ENCODE results near the gene MRPS11.
A peak's percentile ranks its signal among the peaks of the same experiment; 100 is the strongest.
"Not testable (repeated sequence)": the region's sequence is repeated elsewhere in the genome, so short reads cannot be mapped to it uniquely, and the experiment has no call there.

MRPS11 gene

DNA sequence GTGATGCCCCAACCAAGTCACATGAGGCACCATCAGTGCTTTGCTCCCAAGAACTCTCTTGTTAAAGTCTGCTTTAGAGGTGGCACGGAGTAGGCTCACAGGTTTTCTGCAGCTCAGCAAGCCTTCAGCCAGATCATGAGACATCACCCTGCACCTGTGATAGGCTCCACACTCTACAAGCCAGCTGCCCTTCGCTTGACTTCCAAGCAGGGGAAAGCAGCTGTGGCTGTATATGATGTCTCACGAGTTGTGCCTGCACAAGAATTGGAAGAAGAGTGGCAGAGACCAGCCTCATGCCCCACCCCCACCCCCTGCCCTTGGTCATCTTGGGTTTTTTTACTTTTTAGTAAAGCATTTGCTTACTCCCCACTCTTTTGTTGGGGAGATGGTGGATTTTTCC lies 22.5 kb downstream of the MRPS11 start:
- no peak for DNase-seq (ENCODE audit: low read depth)

DNA sequence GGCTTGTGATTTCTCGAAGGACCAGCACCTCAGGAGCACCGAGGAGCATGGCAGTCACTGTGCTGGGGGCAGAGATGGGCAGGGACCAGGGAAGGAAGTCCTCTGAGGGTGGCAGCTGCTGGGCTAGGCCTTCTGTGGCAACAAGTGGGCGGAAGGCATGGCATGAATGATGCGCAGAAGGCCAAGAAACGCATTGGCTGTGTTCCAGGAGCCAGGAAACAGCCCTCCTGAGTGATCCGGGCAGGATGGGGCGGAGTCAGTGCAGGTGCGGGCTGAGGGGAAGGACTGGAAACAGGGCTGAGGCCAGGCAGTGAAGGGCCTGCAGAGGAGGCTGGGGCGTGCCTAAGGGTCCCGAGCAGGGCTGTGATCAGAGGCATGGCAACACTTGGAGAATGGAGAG lies 23.6 kb downstream of the MRPS11 start:
- DNase-seq (ENCODE audit: low read depth), result no peak

DNA sequence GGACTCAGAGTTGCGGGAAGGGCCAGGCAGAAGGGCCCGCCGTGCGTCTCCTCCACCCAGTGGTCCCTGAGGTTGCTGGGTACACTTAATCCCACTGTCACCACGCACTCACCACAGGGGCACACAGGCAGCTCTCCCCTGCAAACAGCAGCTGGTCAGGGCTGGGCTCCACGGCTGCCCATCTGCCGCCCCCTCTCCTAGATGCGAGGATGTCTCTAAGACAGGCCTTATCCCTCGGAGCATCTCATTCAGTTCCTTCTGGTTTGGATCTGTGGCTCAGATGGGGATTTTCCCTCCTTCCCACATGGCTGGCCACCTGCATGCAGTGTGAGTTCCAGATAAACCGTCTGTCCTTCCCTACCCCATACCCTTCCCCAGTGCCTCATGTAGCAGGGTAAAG lies 26.3 kb downstream of the MRPS11 start:
- no peak for DNase-seq (ENCODE audit: low read depth)

DNA sequence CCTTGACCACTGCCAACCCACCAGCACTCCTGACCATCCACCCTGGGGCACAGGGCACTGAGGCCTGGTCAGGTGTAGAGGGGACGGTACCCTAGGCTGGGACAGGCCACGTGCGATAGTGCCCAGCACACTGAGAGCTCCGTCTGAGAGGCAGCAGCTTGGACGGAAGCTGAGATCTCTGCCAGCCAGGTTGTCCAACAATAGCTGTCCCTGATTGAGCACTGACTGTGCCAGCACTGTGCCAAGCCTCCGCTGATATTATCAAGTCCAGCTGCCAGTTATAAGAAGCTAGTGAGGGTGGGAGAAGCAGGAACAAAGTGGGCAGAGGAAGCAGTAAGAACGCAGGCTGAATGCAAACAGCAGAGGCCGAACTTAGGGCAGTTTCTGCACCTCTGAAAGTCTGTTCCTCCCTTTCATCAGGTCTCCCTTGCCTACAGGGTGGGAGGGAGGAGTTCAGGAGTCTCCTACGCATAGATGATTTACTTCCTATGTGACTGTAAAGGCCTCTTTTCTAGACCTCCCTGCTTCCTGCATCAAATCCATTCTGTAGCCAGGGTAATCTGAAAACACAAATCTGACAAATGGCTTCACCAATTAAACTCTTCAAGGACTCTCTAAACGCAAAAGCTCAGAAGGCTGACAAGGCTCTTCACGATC lies 29.7 kb downstream of the MRPS11 start:
- no peak for DNase-seq (ENCODE audit: low read depth)

DNA sequence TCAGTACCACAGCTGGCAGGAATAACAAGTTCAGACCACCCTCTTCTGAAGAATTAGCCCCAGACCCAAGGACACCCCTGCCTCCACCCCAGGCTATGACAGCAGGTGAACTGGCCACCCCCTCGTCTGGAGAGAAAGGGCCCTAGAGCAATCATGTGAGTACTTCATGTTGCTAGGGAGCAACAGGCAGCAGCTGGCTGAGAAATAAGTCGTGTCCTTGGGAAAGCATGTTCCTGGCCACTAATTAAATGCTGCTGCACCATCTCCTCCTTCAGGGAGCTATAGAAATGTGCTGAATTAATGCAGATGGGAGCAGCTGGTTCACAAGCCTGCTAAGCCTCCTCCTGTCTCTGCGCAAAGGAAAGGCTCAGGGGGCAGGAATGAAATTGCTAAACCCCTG lies 31.5 kb downstream of the MRPS11 start:
- no peak for DNase-seq (ENCODE audit: low read depth)

DNA sequence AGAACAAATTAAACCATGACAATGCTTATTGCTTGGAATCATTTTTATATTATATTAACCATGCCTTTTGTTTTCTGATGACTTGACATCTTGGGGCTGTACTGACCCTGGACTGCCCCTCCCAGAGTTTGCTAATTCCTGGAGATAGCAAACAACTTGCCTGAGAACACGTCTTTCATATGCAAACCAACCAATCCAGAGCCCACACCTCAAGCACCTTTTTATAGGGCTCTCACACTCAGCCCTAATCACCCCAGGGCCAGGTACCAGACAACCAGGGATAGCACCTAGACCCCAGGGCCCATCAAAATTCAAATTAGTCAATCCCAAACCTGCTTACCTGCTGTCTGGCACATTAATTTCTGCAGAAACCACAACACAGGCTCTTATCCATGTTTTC lies 36.9 kb downstream of the MRPS11 start:
- no peak for DNase-seq (ENCODE audit: low read depth)

DNA sequence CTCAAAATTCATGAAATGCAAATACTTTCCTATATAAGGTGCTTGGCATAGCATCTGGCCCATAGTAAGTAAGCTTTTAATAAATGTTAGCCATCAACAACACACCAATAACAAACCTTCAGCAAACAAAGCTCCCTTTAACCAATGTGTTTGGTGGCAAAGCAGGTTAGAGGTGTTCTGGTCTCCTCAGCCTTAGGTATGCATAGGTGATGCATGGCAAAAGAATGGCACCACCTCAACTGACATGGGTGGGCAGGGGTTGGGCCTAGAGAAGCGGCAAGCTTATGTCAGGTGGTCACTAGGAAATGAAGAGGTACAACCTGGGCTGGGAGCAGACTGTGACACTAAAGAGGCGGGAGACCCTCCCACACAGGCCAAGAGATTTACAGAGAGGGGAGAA lies 38.2 kb downstream of the MRPS11 start:
- no peak for DNase-seq (ENCODE audit: low read depth)

DNA sequence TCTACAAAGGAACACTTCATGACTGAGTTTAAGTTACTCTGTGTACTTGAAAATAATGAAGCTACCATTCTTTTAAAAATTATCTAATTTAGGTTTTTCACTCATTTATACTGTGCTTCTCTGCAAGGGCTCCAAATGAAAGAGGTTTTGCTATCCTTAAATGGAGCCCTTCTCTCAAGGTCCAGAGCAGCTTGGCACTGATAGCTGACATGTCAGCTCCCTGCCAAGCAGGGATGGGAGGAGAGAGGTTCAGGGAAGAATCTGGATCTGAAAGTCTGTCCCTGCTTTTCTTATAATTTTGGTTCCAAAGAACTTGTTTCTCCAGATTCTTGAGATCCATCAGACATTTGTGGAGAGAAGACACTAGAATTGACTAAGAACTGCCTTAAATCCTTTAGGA lies 39.1 kb downstream of the MRPS11 start:
- DNase-seq (ENCODE audit: low read depth), result no peak

DNA sequence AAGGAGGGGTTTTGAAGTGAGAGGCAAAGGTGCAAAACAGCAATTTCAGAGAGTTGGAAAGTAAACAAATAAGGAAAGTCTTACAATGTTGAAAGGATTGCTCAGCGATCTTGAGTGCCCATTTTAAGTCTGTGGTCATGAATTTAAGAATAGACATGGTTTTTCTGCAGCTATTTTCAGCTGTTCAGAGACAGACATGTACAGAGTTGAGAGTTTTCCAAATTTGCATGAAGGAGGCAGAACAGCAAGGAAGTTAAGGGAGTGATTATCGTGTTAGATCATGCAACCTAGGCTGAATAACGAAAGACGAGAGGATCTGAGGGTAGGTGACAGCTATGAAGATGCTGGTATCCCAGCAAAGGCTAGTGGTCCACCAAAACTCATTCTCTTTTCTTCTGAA lies 41.8 kb downstream of the MRPS11 start:
- no peak for DNase-seq (ENCODE audit: low read depth)

DNA sequence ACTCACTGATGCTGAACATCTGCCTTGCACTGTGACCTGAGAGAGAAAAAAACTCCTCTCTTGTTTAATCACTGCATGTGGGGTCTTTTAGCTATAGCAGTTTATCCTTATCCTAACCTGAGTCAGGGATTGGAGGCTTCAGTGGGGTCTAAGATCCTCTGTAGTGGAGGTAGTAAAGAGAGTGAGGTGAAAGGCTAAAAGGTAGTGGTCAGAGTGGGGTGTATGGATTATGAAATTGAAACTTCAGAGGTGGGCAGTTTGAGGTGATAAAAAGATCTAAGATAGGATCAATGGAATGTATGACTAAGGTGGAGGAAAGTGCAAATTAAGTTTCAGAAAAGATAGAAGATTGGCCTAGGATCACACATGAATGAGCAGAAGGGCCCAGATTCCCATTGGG lies 42.5 kb downstream of the MRPS11 start:
- no peak for DNase-seq (ENCODE audit: low read depth)

DNA sequence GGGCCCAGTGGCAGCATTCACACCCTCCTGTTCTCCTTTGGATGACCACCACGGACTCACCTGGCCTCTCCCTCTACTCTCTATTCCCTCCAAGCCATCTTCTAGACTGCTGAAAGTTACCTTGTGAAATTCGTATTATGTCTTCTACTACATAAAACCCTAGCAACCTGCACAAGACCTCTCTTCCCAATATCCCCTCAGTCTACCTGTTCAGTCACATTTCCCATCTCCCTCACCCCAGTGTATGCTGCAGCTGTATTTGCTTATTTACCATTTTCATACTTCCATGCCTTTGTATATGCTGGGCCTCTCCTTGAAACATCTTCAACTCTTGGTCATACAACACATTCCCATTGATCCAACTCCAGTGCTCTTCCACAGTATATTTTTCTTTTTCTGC lies 43.7 kb downstream of the MRPS11 start:
- DNase-seq (ENCODE audit: low read depth), result no peak

DNA sequence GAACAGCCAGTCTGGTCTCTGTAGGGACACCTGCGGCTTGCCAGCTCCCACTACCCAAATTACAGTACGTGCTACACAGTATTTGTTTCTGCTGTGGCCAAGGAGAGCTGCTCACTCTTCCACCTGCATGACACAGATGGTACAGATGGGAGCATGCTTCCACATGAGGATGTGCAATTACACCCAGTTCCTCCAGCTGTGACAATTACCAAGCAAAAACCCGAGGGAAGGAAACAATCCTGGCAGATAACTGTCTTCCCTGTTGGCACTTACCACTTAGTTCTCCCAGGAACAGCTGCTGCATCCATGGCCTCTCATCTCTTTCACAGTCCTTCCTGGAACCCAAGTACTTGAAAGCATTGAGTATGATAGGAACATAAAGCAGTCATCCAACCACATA lies 44.6 kb downstream of the MRPS11 start:
- no peak for DNase-seq (ENCODE audit: low read depth)

DNA sequence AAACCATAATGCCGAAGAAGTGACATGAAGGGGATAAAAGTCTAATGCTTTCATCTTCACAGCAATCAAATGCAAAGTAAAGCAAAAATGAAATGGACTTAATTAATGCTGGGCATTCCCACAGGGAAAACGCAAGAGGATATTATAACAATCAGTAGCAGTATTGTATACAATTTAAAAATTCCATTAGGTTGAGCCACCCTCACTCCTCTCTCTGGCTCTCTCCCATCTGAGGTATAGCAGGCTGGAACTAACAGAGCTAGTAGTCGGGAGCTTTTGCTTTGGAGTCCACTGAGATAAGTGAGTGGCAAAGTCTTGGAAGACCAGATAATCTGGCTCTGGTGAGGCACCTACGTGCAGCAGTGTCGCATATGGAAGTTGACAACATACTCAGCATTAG lies 45.1 kb downstream of the MRPS11 start:
- DNase-seq (ENCODE audit: low read depth), result no peak

DNA sequence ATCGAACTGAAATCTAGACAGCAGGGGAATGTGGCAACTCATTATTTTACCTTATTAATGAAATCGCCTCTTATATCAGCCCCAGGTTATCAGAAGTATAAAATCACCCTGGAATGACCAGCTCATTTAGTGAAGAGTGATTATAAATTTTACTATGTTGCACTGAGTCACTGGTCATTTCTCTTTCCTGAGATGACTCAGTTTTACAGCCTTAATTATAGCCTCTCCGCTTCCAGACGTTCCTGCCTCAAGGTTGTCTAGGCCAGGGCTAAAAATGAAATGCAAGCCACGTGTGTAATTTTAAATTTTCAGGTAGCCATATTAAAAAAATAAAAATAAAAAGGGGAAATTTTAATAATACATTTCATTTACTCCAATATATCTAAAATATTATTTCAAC lies 45.7 kb downstream of the MRPS11 start:
- DNase-seq (ENCODE audit: low read depth), result peak; percentile 34

DNA sequence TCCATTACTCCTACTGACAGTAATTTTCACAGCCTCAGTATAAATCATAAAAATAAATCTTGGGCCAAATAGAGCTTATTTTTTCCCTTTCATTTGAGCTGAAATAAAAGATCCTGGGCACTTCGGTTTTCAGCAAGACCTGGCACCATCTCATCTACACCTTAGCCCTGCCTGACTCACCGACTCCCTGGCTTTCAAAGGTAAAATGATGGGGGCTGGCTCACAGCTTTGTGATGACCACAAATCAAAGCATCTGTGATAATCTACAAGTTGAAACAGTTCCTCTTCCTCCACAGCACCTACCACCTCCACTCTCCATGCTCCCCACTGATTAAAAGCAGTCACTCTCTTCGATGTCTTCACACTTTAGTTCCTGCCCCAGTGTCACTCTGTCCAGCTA lies 51.4 kb downstream of the MRPS11 start:
- DNase-seq (ENCODE audit: low read depth), result no peak

DNA sequence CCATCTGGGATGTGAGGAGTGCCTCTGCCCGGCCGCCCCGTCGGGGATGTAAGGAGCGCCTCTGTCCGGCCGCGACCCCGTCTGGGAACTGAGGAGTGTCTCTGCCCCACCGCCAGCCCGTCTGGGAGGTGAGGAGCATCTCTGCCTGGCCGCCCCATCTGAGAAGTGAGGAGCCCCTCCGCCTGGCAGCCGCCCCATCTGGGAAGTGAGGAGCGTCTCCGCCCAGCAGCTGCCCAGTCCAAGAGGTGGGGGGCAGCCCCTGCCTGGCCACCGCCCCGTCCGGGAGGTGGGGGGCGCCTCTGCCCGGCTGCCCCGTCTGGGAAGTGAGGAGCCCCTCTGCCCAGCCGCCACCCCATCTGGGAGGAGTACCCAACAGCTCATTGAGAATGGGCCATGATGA lies 56.6 kb downstream of the MRPS11 start:
- DNase-seq (ENCODE audit: low read depth), result not testable (repeated sequence)

DNA sequence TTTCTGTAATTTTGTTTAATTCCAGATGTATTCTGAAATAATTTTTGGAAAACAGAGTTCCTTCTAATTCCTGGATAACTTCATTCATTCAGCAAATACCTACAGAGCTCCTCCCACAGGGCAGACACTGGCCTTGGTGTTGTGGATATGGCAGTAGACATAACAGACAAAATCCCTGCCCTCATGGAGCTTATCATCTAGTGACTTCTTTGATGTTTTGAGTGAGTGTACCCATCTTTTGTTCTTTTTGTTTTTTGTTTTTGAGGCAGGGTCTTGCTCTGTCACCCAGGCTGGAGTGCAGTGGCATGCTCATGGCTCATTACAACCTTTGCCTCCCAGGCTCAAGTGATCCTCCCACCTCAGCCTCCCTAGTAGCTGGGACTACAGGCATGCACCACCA lies 57.9 kb downstream of the MRPS11 start:
- no peak for DNase-seq (ENCODE audit: low read depth)

DNA sequence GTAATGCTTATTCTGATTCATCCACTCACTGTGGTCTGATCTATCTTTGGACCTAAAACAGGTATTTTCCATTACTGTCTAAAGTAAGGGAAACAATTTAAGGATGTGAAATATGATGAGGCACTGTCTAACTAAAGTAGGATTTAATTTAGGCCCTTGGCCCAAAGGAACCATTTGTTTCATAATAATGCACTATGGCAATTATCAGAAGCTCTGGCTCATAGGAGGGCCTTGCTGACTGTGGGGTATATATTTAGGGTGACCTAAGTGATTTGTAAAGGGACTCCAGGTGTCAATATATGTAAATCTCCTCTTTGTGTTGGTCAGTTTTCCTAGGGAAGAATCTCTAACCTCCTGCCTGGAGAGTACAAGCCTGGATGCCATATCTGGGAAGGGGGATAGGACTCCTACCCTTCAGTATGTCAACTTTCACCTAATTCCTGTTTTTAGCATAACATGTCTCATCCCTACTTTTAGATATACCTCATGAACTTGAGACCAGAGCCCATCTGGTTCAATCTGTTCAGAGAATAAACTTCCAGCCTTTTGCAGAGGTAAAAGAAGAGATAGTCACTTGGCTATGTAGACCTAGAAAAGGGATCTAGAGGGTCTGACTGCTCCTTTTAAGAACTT lies 58.9 kb downstream of the MRPS11 start:
- no peak for DNase-seq (ENCODE audit: low read depth)

DNA sequence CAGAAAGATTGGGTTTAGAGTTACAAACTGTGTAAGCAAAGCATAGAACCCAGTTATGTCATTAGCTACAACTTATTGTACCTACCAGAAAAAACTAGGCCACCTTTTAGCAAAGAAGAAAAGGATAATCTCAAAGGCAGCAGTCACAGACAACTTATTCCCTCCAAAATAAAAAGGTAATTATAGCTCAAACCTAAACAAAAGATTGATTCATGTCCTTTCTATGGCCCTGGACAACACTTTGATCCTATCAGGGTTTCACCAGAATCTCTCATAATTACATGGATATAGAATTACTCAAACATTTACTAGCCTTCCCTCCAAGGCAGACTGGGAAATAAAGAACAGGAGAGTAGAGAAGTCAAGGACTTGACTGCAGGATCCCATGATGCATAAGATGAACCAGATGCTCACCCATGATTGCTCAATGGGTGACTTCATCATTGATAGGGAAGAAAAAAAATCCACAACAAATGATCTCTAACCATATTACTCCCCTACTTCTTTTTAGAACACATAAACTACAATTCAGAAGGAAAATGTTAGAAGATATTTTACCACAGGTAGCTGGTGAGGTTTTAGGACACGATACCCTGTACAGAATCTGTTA lies 61.6 kb downstream of the MRPS11 start:
- DNase-seq (ENCODE audit: low read depth), result peak; percentile 40
